Effector memory CD4-positive, alpha-beta T cell (primary cell): ENCODE results near the gene ZBTB43.
A peak's percentile ranks its signal among the peaks of the same experiment; 100 is the strongest.

Experiments
- DNase-seq, 3 donors: peaks; one replicate each; pipeline ENCODE4 v3.0.0-alpha.2; 2020
- H3K27ac ChIP-seq: 2 replicates; pipeline ENCODE4 v1.7.0; 2013; ENCODE audit warnings: mild to moderate bottlenecking, low read length, moderate library complexity; ENCODE audit not compliant: insufficient read depth, poor library complexity, severe bottlenecking
- H3K27me3 ChIP-seq: replicated peaks from 2 replicates; pipeline ENCODE4 v1.7.0; 2013; ENCODE audit warnings: mild to moderate bottlenecking, low read length; ENCODE audit not compliant: insufficient read depth, control insufficient read depth, poor library complexity, severe bottlenecking
- H3K36me3 ChIP-seq: 2 replicates; pipeline ENCODE4 v1.7.0; 2013; ENCODE audit warnings: mild to moderate bottlenecking, low read length, moderate library complexity; ENCODE audit not compliant: control insufficient read depth, insufficient read depth
- H3K4me1 ChIP-seq: 2 replicates; pipeline ENCODE4 v1.7.0; 2013; ENCODE audit warnings: low read length, mild to moderate bottlenecking; ENCODE audit not compliant: control insufficient read depth, insufficient read depth, poor library complexity, severe bottlenecking
- H3K4me3 ChIP-seq: 2 replicates; pipeline ENCODE4 v1.7.0; 2013; ENCODE audit warnings: low read length, low read depth, mild to moderate bottlenecking; ENCODE audit not compliant: insufficient read depth, poor library complexity, severe bottlenecking
- H3K9me3 ChIP-seq: 2 replicates; pipeline ENCODE4 v1.7.0; 2013; ENCODE audit warnings: mild to moderate bottlenecking, low read length, moderate library complexity; ENCODE audit not compliant: control insufficient read depth
- total RNA-seq, 3 donors: gene quantifications; one replicate each; lab custom pipeline; 2026; lab: John Stamatoyannopoulos, UW

The ZBTB43 gene, protein sequence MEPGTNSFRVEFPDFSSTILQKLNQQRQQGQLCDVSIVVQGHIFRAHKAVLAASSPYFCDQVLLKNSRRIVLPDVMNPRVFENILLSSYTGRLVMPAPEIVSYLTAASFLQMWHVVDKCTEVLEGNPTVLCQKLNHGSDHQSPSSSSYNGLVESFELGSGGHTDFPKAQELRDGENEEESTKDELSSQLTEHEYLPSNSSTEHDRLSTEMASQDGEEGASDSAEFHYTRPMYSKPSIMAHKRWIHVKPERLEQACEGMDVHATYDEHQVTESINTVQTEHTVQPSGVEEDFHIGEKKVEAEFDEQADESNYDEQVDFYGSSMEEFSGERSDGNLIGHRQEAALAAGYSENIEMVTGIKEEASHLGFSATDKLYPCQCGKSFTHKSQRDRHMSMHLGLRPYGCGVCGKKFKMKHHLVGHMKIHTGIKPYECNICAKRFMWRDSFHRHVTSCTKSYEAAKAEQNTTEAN
- total RNA-seq = 64.5 to 108 (median 82.0) reads per million in 3 donors

GRCh38 chr9:126804696-126805553 is at the start of gene ZBTB43:
Gene ZBTB43, plus strand, starts transcription at chr9:126805040. Its CDS starts 27,470 bp downstream, at chr9:126832510.
- Histone ChIP-seq H3K27ac (peak within 1 kb of the TSS; percentile 85), H3K4me3 (peak within 1 kb of the TSS; percentile 75), H3K9me3 (no peaks in the 10 kb centered on the region), H3K4me1 (peaks cover 8% of the 10 kb centered on the region), H3K36me3 (no peaks in the 10 kb centered on the region), H3K27me3 (no peaks in the 10 kb centered on the region)
- DNase-seq = peak; percentile 96 to 98 (median 96)

- H3K4me1 ChIP-seq = no peaks in the 10 kb centered on the region
- no peak overlapping the region for H3K27ac ChIP-seq
- H3K27me3 ChIP-seq = no peaks in the 10 kb centered on the region
- DNase-seq = no peak
- H3K9me3 ChIP-seq = no peaks in the 10 kb centered on the region
- no peaks in the 10 kb centered on the region for H3K36me3 ChIP-seq
- H3K4me3 ChIP-seq = no peak overlapping the region
Measured at GRCh38 chr9:126755317-126755875, 49.4 kb upstream of the ZBTB43 start.

DNA sequence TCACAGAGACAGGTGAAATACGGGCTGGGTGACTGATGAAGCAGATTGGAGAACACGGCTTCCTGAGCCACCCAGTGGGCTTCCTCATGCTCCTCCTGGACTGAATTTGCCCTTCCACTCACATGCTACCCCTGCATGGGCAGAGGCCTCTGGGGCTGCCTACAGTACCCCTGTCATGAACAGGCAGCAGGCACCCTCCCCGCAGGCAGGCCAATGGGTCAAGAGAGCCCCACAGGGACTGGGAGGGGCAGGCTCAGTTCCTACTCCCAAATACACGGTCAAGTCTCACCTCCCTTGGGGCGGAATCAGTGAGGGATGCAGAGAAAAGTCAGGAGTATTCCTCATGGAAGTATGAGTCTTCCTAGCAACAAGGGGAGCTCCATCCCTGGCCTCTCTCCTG is 48.6 kb upstream of the ZBTB43 start:
- Histone ChIP-seq H3K9me3 (no peaks in the 10 kb centered on the region), H3K4me3 (no peak overlapping the region), H3K4me1 (no peaks in the 10 kb centered on the region), H3K27me3 (no peaks in the 10 kb centered on the region), H3K27ac (no peak overlapping the region), H3K36me3 (no peaks in the 10 kb centered on the region)
- no peak for DNase-seq

DNA sequence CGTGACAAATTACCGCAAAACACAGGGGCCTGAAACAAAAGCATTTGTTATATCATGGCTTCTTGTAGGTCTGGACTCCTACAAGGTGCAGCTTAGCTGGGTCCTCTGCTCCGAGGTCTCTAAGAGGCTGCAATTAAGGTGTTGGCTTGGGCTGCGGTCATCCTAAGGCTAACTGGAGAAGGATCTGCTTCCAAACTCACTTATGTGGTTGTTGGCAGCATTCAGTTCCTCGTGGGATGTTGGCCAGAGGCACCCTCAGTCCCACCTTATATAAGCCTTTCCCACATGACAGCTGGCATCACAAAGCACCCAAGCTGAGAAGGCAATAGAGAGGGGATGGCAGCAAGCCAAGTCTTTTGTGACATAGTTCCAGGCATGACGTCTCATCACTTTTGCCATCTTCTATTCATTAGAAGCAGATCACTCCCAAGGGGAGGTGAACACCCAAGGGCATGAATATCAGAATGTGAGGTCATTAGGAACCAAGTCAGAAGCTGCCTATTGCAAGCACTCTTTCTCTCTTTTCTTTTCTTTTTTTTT is 47.9 kb upstream of the ZBTB43 start:
- H3K9me3 ChIP-seq = no peaks in the 10 kb centered on the region
- no peaks in the 10 kb centered on the region for H3K4me1 ChIP-seq
- no peak overlapping the region for H3K4me3 ChIP-seq
- no peaks in the 10 kb centered on the region for H3K27me3 ChIP-seq
- H3K27ac ChIP-seq = no peak overlapping the region
- H3K36me3 ChIP-seq = no peaks in the 10 kb centered on the region
- DNase-seq = no peak

DNA sequence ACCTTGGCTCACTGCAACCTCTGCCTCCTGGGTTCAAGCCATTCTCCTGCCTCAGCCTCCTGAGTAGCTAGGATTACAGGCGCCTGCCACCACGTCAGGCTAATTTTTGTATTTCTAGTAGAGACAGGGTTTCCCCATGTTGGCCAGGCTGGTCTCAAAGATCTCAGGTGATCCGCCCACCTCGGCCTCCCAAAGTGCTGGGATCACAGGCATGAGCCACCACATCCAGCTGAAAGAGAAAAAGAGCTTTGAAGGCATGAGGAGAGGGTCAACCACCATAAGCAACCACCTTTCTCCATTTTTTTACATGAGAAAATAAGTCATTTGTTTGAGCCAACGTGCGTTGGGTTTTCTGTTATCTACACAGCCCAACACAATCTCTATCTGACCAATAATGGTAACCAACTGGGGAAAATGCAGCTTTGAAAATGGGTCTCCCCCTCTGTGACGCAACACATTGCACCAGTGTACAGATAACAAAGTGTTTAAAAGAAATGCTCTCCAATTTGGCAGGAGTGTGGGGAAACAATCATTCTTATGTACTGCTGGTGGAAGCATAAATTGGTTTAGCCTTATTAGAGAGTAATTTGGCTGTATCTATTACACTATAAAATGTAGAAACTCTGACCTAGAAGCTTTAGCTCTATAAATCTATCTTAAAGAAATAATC is 45.8 kb upstream of the ZBTB43 start:
- Histone ChIP-seq H3K4me1 (no peaks in the 10 kb centered on the region), H3K27ac (no peak overlapping the region), H3K36me3 (no peaks in the 10 kb centered on the region), H3K4me3 (no peak overlapping the region), H3K9me3 (no peaks in the 10 kb centered on the region), H3K27me3 (no peaks in the 10 kb centered on the region)
- no peak for DNase-seq

GRCh38 chr9:126761274-126761673 is 43.6 kb upstream of the ZBTB43 start:
- no peak for DNase-seq
- no peaks in the 10 kb centered on the region for H3K9me3 ChIP-seq
- H3K27ac ChIP-seq = no peak overlapping the region
- H3K4me1 ChIP-seq = no peaks in the 10 kb centered on the region
- H3K4me3 ChIP-seq = no peak overlapping the region
- no peaks in the 10 kb centered on the region for H3K27me3 ChIP-seq
- H3K36me3 ChIP-seq = no peaks in the 10 kb centered on the region

DNA sequence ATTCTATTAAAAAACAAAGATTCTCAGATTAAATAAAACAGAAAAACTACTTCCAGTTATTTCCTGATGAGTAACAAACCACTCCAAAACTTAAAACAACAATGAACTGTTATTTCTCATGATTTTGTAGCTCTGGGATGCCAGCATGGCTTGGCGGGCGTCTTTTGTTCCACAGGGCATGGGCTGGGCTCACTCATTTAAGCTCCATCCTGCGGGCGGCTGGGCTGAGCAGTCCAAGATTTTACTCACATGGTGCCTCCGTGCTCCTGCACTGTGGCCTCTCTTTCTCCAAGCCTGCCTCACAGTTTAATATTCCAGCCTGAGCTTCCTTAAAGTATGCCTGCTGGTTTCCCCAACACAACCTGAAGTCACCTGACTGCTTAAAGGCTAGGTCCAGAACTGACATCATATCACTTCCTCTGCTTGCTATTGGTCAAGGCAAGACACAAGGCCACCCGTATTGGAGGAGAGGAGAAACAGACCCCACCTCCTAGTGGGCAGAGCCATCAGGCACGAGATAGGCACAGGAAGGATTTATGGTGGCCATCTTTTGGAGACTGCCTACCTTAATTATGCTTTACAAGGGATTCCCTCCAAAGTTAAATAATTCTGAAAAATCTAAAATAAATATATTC is 41.6 kb upstream of the ZBTB43 start:
- DNase-seq = no peak
- H3K4me3 ChIP-seq = no peak overlapping the region
- H3K9me3 ChIP-seq = no peaks in the 10 kb centered on the region
- H3K27ac ChIP-seq = no peak overlapping the region
- no peaks in the 10 kb centered on the region for H3K36me3 ChIP-seq
- H3K27me3 ChIP-seq = no peaks in the 10 kb centered on the region
- H3K4me1 ChIP-seq = no peaks in the 10 kb centered on the region

- H3K27me3 ChIP-seq = no peaks in the 10 kb centered on the region
- no peak for DNase-seq
- H3K4me1 ChIP-seq = no peaks in the 10 kb centered on the region
- H3K9me3 ChIP-seq = no peaks in the 10 kb centered on the region
- no peak overlapping the region for H3K4me3 ChIP-seq
- H3K27ac ChIP-seq = no peak overlapping the region
- H3K36me3 ChIP-seq = no peaks in the 10 kb centered on the region
Measured at GRCh38 chr9:126773004-126773607, 31.7 kb upstream of the ZBTB43 start.

DNA sequence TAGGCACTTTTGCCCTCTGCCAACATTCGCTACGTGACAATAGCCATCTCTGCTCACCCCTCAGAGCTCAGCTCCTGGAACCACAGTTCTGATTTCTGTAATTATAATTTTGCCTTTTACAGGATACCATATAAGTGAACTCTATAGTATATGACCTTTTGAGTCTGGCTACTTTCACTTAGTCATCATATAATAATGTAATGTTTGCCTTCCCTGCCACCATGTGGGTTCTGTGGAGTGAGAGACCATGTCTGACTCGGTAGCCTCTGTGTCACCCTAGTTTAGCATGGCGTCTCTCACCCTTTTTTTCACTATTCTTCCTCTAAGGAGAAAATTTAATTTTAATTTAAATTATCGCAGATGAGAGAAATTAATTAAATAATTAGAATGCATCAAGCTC is 28.9 kb upstream of the ZBTB43 start:
- H3K27me3 ChIP-seq = no peaks in the 10 kb centered on the region
- no peaks in the 10 kb centered on the region for H3K4me1 ChIP-seq
- DNase-seq = no peak
- no peaks in the 10 kb centered on the region for H3K9me3 ChIP-seq
- no peak overlapping the region for H3K4me3 ChIP-seq
- no peaks in the 10 kb centered on the region for H3K36me3 ChIP-seq
- H3K27ac ChIP-seq = no peak overlapping the region
